A673 (cell line): ENCODE data around the gene STK31.

Experiments
- CTCF ChIP-seq: fragments of 300-800, 200-600 bp; sonication (generic); conservative IDR thresholded peaks from 2 replicates; pipeline ENCODE4 v1.5.1; 2017; ENCODE audit warnings: low read depth, mild to moderate bottlenecking, antibody characterized with exemption, low read length, moderate library complexity, mixed read lengths
- EZH2 ChIP-seq: fragments of 200-600 bp; sonication (generic); IDR thresholded peaks from 2 replicates; pipeline ENCODE4 v1.6.1; 2017; ENCODE audit warnings: borderline replicate concordance, low read depth, mild to moderate bottlenecking, mixed read lengths, antibody characterized with exemption, low read length; ENCODE audit not compliant: poor library complexity, severe bottlenecking

- TF ChIP-seq CTCF: no peak
- TF ChIP-seq EZH2: no peak
These were observed 48.6 kb upstream of the STK31 start for GRCh38 chr7:23661385-23661784.
